ENCODE data around the gene DUOXA2.
"Not testable (repeated sequence)": the region's sequence is repeated elsewhere in the genome, so short reads cannot be mapped to it uniquely, and the experiment has no call there.

DUOXA2 gene

GRCh38 chr15:45114076-45114750, at the start of gene DUOXA2, which contains the start of gene DUOX2:
Gene DUOXA2, plus strand, starts transcription at chr15:45114326. Its CDS starts 280 bp downstream, at chr15:45114606.
Gene DUOX2, minus strand, starts transcription at chr15:45114172. Its CDS starts 761 bp downstream, at chr15:45113411.
- H3K9me3 ChIP-seq (ENCODE audit: insufficient read depth, low read depth, low read length), result no peaks in the 10 kb centered on the region
- no peak within 1 kb of the TSS for H3K4me3 ChIP-seq (ENCODE audit: low read length, poor library complexity, severe bottlenecking)
- no peaks in the 10 kb centered on the region for H3F3A ChIP-seq (ENCODE audit: low read depth)
- H3K9ac ChIP-seq (ENCODE audit: low read depth, low read length, poor library complexity, severe bottlenecking), result no peak within 1 kb of the TSS
- H2AFZ ChIP-seq (ENCODE audit: low read length), result no peak within 1 kb of the TSS
- no peaks in the 10 kb centered on the region for H3K79me2 ChIP-seq (ENCODE audit: insufficient read depth, low read length)
- no peaks in the 10 kb centered on the region for H3K36me3 ChIP-seq (ENCODE audit: insufficient read depth, low read length)
- TF ChIP-seq CTCF (conservative IDR thresholded peaks at IDR 0.05; ENCODE audit: low read length) (no peak), EZH2phosphoT487 (IDR thresholded peaks at IDR 0.05; ENCODE audit: borderline replicate concordance) (no peak)
- H4K20me1 ChIP-seq (ENCODE audit: insufficient read depth, low read length, poor library complexity, severe bottlenecking), result no peaks in the 10 kb centered on the region
- H3K4me1 ChIP-seq (ENCODE audit: insufficient read depth, low read length, poor library complexity, severe bottlenecking), result no peaks in the 10 kb centered on the region
- H3K9me2 ChIP-seq (replicated peaks; ENCODE audit: low read depth, low read length), result no peaks in the 10 kb centered on the region
- no peak within 1 kb of the TSS for H3K4me2 ChIP-seq (ENCODE audit: low read depth, low read length, poor library complexity, severe bottlenecking)
- H3K27me3 ChIP-seq (ENCODE audit: insufficient read depth, low read length, poor library complexity, severe bottlenecking), result no peaks in the 10 kb centered on the region

DNA sequence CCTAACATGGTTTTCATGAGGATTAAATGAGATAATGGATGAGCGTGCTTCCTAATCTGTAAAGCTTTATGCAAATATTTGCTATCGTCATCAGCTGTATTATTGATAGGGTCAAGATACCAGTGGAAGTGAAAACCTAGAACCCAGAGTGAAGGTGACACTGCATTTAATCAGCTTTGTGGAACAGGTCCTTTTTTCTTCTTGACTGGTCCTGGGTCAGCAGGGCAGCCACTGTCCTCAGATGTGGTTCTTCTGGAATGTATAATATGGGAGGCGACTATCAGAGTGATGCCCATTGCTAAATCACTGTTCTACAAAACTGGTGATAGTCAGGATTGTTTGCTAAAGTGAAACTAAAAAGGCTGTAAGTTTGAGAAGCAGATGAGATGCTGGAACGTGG, 49.7 kb upstream of the DUOXA2 start:
- H3K4me2 ChIP-seq (ENCODE audit: low read depth, low read length, poor library complexity, severe bottlenecking), result no peak overlapping the region
- no peaks in the 10 kb centered on the region for H3K9me3 ChIP-seq (ENCODE audit: insufficient read depth, low read depth, low read length)
- TF ChIP-seq EZH2phosphoT487 (IDR thresholded peaks at IDR 0.05; ENCODE audit: borderline replicate concordance), result no peak
- no peak for TF ChIP-seq CTCF (conservative IDR thresholded peaks at IDR 0.05; ENCODE audit: low read length)

GRCh38 chr15:45069942-45070360, 44.2 kb upstream of the DUOXA2 start:
- H3K27me3 ChIP-seq (ENCODE audit: insufficient read depth, low read length, poor library complexity, severe bottlenecking); H3F3A ChIP-seq (ENCODE audit: low read depth); H3K4me1 ChIP-seq (ENCODE audit: insufficient read depth, low read length, poor library complexity, severe bottlenecking); H3K79me2 ChIP-seq (ENCODE audit: insufficient read depth, low read length); H3K4me2 ChIP-seq (ENCODE audit: low read depth, low read length, poor library complexity, severe bottlenecking); H3K4me3 ChIP-seq (ENCODE audit: low read length, poor library complexity, severe bottlenecking); H4K20me1 ChIP-seq (ENCODE audit: insufficient read depth, low read length, poor library complexity, severe bottlenecking); H2AFZ ChIP-seq (ENCODE audit: low read length); H3K9me2 ChIP-seq (replicated peaks; ENCODE audit: low read depth, low read length); H3K9me3 ChIP-seq (ENCODE audit: insufficient read depth, low read depth, low read length); H3K9ac ChIP-seq (ENCODE audit: low read depth, low read length, poor library complexity, severe bottlenecking): not testable (repeated sequence)
- H3K36me3 ChIP-seq (ENCODE audit: insufficient read depth, low read length), result peaks cover 13% of the 10 kb centered on the region; the same call in 1 of the 2 replicates

More for the DNA sequence above, 49.7 kb upstream of the DUOXA2 start:
- no peaks in the 10 kb centered on the region for H3K27me3 ChIP-seq (ENCODE audit: insufficient read depth, low read length, poor library complexity, severe bottlenecking)
- H3K9me2 ChIP-seq (replicated peaks; ENCODE audit: low read depth, low read length), result no peaks in the 10 kb centered on the region
- no peak overlapping the region for H2AFZ ChIP-seq (ENCODE audit: low read length)
- no peaks in the 10 kb centered on the region for H3K79me2 ChIP-seq (ENCODE audit: insufficient read depth, low read length)
- H3K9ac ChIP-seq (ENCODE audit: low read depth, low read length, poor library complexity, severe bottlenecking), result no peak overlapping the region
- H3K4me3 ChIP-seq (ENCODE audit: low read length, poor library complexity, severe bottlenecking), result no peak overlapping the region
- H3K36me3 ChIP-seq (ENCODE audit: insufficient read depth, low read length), result peaks cover 17% of the 10 kb centered on the region; the same call in 1 of the 2 replicates
- no peaks in the 10 kb centered on the region for H4K20me1 ChIP-seq (ENCODE audit: insufficient read depth, low read length, poor library complexity, severe bottlenecking)
- H3F3A ChIP-seq (ENCODE audit: low read depth), result no peaks in the 10 kb centered on the region
- H3K4me1 ChIP-seq (ENCODE audit: insufficient read depth, low read length, poor library complexity, severe bottlenecking), result no peaks in the 10 kb centered on the region

GRCh38 chr15:45073602-45074001, 40.5 kb upstream of the DUOXA2 start:
- not testable (repeated sequence) for H3K27me3 ChIP-seq (ENCODE audit: insufficient read depth, low read length, poor library complexity, severe bottlenecking); H3K9me2 ChIP-seq (replicated peaks; ENCODE audit: low read depth, low read length); H4K20me1 ChIP-seq (ENCODE audit: insufficient read depth, low read length, poor library complexity, severe bottlenecking); H3K4me3 ChIP-seq (ENCODE audit: low read length, poor library complexity, severe bottlenecking); H3K4me2 ChIP-seq (ENCODE audit: low read depth, low read length, poor library complexity, severe bottlenecking); H3K9ac ChIP-seq (ENCODE audit: low read depth, low read length, poor library complexity, severe bottlenecking); H3F3A ChIP-seq (ENCODE audit: low read depth); H3K4me1 ChIP-seq (ENCODE audit: insufficient read depth, low read length, poor library complexity, severe bottlenecking); H3K9me3 ChIP-seq (ENCODE audit: insufficient read depth, low read depth, low read length); H3K79me2 ChIP-seq (ENCODE audit: insufficient read depth, low read length); H2AFZ ChIP-seq (ENCODE audit: low read length)
- peaks cover 10% of the 10 kb centered on the region; the same call in 1 of the 2 replicates for H3K36me3 ChIP-seq (ENCODE audit: insufficient read depth, low read length)

- not testable (repeated sequence) for H3K79me2 ChIP-seq (ENCODE audit: insufficient read depth, low read length); H3K4me1 ChIP-seq (ENCODE audit: insufficient read depth, low read length, poor library complexity, severe bottlenecking); H3K36me3 ChIP-seq (ENCODE audit: insufficient read depth, low read length); H3K9me3 ChIP-seq (ENCODE audit: insufficient read depth, low read depth, low read length); H3K4me2 ChIP-seq (ENCODE audit: low read depth, low read length, poor library complexity, severe bottlenecking); H3K4me3 ChIP-seq (ENCODE audit: low read length, poor library complexity, severe bottlenecking); H2AFZ ChIP-seq (ENCODE audit: low read length); H3K9me2 ChIP-seq (replicated peaks; ENCODE audit: low read depth, low read length); H4K20me1 ChIP-seq (ENCODE audit: insufficient read depth, low read length, poor library complexity, severe bottlenecking); H3F3A ChIP-seq (ENCODE audit: low read depth); H3K9ac ChIP-seq (ENCODE audit: low read depth, low read length, poor library complexity, severe bottlenecking); H3K27me3 ChIP-seq (ENCODE audit: insufficient read depth, low read length, poor library complexity, severe bottlenecking)
Measured at GRCh38 chr15:45075440-45076320, 38.4 kb upstream of the DUOXA2 start.
